Activated B cell treated with CpG ODN at 0.5 μM for 24 hours (primary cell): ENCODE measurements around the gene PIEZO1. TPM values are rescaled to one million over a fixed set of nuclear protein-coding genes. Genes with fewer than 3 reads are reported as not detected.

Experiments
- ATAC-seq: fragments of 200-7000 bp; cut with Tn5 transposase; one replicate; pipeline ENCODE4 v1.10.0; 2021; ENCODE audit warnings: low read depth, mild to moderate bottlenecking, moderate library complexity
- CTCF ChIA-PET: fragments of 350-600 bp; sonication (Branson Sonifier 250); formaldehyde crosslinking; loops from one replicate; lab custom pipeline; 2021; ENCODE audit warnings: antibody characterized with exemption; lab: Charles Lee
- POLR2A ChIA-PET: fragments of 350-600 bp; sonication (Branson Sonifier 250); formaldehyde crosslinking; loops from one replicate; lab custom pipeline; 2021; ENCODE audit warnings: antibody characterized with exemption; lab: Charles Lee
- DNase-seq: peaks from one replicate; pipeline ENCODE4 v3.0.0; 2022
- H3K27ac Mint-ChIP-seq: one replicate; pipeline ENCODE4 v1.8.0; 2020; ENCODE audit warnings: mixed read lengths
- H3K27me3 Mint-ChIP-seq: one replicate; pipeline ENCODE4 v1.8.0; 2021; ENCODE audit warnings: mixed read lengths
- H3K36me3 Mint-ChIP-seq: one replicate; pipeline ENCODE4 v1.8.0; 2021; ENCODE audit warnings: low read depth, mixed read lengths
- H3K4me1 Mint-ChIP-seq: one replicate; pipeline ENCODE4 v1.8.0; 2021; ENCODE audit warnings: mixed read lengths
- H3K4me3 Mint-ChIP-seq: one replicate; pipeline ENCODE4 v1.8.0; 2020; ENCODE audit warnings: mild to moderate bottlenecking, mixed read lengths
- H3K9me3 Mint-ChIP-seq: one replicate; pipeline ENCODE4 v1.8.0; 2020; ENCODE audit warnings: mixed read lengths
- intact Hi-C: fragments of 100-400 bp; cut with micrococcal nuclease; formaldehyde crosslinking; loops from one replicate; pipeline ENCODE4 v1.15.1; 2024
- total RNA-seq: library from RNA; stranded (reverse); gene quantifications from 2 replicates; pipeline ENCODE4 v1.2.3, GENCODE V29; 2022
- TF ChIP-seq, protein P1 (sequence below): fragments of 200-600 bp; IDR thresholded peaks from one replicate; pipeline ENCODE4 v1.8.0; 2022; ENCODE audit warnings: antibody characterized with exemption, mild to moderate bottlenecking

The PIEZO1 gene
- total RNA-seq, 1 donor from 2014 or later = 85.9 TPM

DNA sequence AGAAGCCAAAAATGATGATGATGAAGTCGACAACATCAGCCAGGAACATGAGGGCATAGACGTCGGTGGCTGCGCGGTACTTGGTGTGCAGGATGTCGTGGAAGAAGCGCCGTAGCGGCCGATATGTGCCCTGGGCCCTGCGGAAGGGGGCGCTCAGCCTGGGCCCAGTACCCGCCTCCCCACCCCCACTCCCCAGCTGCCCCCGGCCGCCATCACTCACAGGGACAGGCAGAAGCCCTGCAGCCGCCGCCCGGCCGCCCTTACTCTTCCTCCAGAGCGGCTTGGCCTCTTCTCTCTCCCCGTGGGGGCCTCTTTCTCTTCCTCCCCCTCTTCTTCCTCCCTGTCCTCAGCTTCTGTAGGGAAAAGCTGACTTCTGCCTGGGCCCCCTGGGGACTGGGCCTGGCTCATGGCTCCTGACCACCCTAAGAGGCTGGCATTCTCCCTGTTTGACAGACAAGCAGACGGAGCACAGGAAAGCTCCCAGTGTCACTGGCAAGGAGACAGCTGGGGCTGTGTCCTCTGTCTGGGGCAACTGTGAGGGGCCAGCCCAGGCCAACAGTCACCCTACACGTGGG lies 64.5 kb downstream of the PIEZO1 start:
- Mint-ChIP-seq H3K9me3 (no peaks in the 10 kb centered on the region), H3K27ac (no peak overlapping the region), H3K4me1 (no peaks in the 10 kb centered on the region), H3K27me3 (no peaks in the 10 kb centered on the region), H3K4me3 (no peak overlapping the region), H3K36me3 (peaks cover 73% of the 10 kb centered on the region)
- DNase-seq = no peak
- POLR2A ChIA-PET = interaction anchor here (0.7 kb wide), 1 partner anchor 57 kb away, joined by 3 read pairs; no protein-coding TSS in a partner anchor
- CTCF ChIA-PET = no interaction called here
- intact Hi-C loops = no loop called here
- TF ChIP-seq, protein P1, sequence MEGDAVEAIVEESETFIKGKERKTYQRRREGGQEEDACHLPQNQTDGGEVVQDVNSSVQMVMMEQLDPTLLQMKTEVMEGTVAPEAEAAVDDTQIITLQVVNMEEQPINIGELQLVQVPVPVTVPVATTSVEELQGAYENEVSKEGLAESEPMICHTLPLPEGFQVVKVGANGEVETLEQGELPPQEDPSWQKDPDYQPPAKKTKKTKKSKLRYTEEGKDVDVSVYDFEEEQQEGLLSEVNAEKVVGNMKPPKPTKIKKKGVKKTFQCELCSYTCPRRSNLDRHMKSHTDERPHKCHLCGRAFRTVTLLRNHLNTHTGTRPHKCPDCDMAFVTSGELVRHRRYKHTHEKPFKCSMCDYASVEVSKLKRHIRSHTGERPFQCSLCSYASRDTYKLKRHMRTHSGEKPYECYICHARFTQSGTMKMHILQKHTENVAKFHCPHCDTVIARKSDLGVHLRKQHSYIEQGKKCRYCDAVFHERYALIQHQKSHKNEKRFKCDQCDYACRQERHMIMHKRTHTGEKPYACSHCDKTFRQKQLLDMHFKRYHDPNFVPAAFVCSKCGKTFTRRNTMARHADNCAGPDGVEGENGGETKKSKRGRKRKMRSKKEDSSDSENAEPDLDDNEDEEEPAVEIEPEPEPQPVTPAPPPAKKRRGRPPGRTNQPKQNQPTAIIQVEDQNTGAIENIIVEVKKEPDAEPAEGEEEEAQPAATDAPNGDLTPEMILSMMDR = no peak
- ATAC-seq = no peak

GRCh38 chr16:88719933-88720296 lies 65.1 kb downstream of the PIEZO1 start:
- CTCF ChIA-PET = no interaction called here
- Mint-ChIP-seq H3K4me1 (no peaks in the 10 kb centered on the region), H3K9me3 (no peaks in the 10 kb centered on the region), H3K27me3 (no peaks in the 10 kb centered on the region), H3K4me3 (no peak overlapping the region), H3K36me3 (peaks cover 74% of the 10 kb centered on the region), H3K27ac (no peak overlapping the region)
- TF ChIP-seq, protein P1 = no peak
- intact Hi-C loops = no loop called here
- ATAC-seq = no peak
- no peak for DNase-seq
- POLR2A ChIA-PET = no interaction called here

- Mint-ChIP-seq H3K9me3 (no peaks in the 10 kb centered on the region), H3K27me3 (no peaks in the 10 kb centered on the region), H3K4me1 (no peaks in the 10 kb centered on the region), H3K4me3 (no peak overlapping the region), H3K27ac (no peak overlapping the region), H3K36me3 (peaks cover 70% of the 10 kb centered on the region)
- ChIA-PET CTCF (no interaction called here), POLR2A (no interaction called here)
- intact Hi-C loops = no loop called here
- ATAC-seq = no peak
- DNase-seq = no peak
- TF ChIP-seq, protein P1 = no peak
These were observed 65.6 kb downstream of the PIEZO1 start for GRCh38 chr16:88719267-88719932.

DNA sequence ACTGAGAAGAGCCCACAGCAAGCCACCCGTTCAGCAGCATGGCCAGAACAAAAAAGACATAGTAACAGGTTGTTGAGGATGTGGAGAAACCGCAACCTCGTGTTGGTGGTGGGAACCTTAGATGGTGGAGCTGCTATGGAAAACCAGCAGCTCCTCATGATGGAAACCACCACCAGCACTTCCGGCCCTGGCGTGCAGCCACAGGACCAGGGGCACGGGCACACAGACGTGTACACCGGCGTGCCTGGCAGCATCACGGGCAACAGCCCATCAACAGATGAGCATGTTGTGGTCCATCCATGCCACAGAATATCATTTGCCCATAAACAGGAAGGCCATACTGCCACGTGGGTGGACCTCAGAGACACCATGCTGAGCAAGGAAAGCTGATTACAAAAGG lies 66.8 kb downstream of the PIEZO1 start:
- ATAC-seq (no peak), DNase-seq (no peak)
- H3K4me3 Mint-ChIP-seq = no peak overlapping the region
- POLR2A ChIA-PET = no interaction called here
- no peaks in the 10 kb centered on the region for H3K27me3 Mint-ChIP-seq
- CTCF ChIA-PET = no interaction called here
- no peak overlapping the region for H3K27ac Mint-ChIP-seq
- no peaks in the 10 kb centered on the region for H3K9me3 Mint-ChIP-seq
- TF ChIP-seq, protein P1 = no peak
- no peaks in the 10 kb centered on the region for H3K4me1 Mint-ChIP-seq
- H3K36me3 Mint-ChIP-seq = peaks cover 71% of the 10 kb centered on the region
- intact Hi-C loops = no loop called here

DNA sequence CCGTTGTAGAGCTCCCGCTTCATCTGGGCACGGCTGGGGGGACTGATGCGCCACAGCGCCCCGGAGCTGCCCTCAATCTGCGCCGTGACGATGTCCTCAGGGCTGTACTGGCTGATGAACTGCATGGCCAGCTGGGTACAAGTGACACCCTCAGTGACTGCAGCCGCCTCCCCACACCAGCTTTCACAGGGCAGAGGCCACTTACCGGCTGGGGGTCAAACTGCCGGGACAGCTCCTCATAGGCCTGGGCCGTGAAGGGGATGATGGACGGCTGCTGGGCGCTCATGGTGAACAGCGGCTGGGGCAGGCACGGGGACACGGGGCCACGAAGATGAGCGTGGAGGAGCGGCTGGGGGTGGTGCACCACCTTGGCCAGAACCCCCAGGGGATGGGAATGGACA lies 68.4 kb downstream of the PIEZO1 start:
- POLR2A ChIA-PET = no interaction called here
- TF ChIP-seq, protein P1 = no peak
- H3K4me1 Mint-ChIP-seq = no peaks in the 10 kb centered on the region

More for the DNA sequence above, 68.4 kb downstream of the PIEZO1 start:
- intact Hi-C loops = no loop called here
- Mint-ChIP-seq H3K36me3 (peaks cover 59% of the 10 kb centered on the region), H3K4me3 (no peak overlapping the region), H3K9me3 (no peaks in the 10 kb centered on the region), H3K27ac (no peak overlapping the region), H3K27me3 (no peaks in the 10 kb centered on the region)
- DNase-seq (no peak), ATAC-seq (no peak)
- CTCF ChIA-PET = no interaction called here
